SK-N-SH (cell line): ENCODE results near the gene PRKCH.

Experiments used
- EP300 ChIP-seq, 2 experiments: IDR thresholded peaks; 2 replicates each; pipeline versions ENCODE4 v1.4.0 to v1.6.1; 2012; ENCODE audit warnings: borderline replicate concordance in 1 of 2, low read depth in 1 of 2, low read length in 1 of 2
- JUND ChIP-seq: IDR thresholded peaks from 2 replicates; pipeline ENCODE4 v1.4.0; 2012
- RCOR1 ChIP-seq: fragments of 150-350 bp; IDR thresholded peaks from 2 replicates; pipeline ENCODE4 v1.6.1; 2017; ENCODE audit warnings: antibody characterized with exemption, low read length
- TF ChIP-seq, protein P1 (sequence below): fragments of 150-350 bp; IDR thresholded peaks from 2 replicates; pipeline ENCODE4 v1.6.1; 2017; ENCODE audit warnings: antibody characterized with exemption, low read length, low read depth, borderline replicate concordance

DNA sequence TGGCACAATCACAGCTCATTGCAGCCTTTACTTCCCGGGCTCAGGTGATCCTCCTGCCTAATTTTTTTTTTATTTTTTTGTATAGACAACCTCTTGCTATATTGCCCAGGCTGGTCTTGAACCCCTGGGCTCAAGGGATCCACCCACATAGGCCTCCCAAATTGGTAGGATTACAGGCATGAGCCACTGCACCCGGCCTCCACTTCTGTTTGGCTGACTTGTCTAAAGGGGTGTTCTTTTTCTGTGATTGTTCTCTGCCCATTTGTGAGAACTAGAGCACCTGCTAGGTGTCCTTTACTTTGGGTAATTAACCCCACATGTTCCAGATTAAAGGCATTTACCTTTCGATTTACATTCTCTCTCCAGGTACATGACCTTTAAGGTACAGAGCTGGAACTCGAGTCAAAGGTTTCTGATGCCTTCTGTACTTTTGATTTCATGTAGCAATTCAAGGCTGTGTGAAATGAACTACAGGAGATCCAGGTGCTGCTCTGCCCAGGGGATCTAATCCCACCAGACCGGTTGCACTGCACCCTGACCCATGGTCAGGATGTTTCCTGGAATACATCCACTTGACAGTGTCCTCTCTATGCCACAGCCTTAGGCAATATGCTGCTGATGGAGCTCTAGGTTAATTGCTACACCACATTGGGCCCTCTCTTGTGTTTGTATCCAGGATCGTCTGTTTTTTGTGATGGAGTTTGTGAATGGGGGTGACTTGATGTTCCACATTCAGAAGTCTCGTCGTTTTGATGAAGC lies 163.6 kb downstream of the PRKCH start:
- TF ChIP-seq RCOR1 (no peak), EP300 (IDR thresholded peaks at IDR 0.05; ENCODE audit: borderline replicate concordance in 1 of 2, low read depth in 1 of 2, low read length in 1 of 2) (peak in 1 of 2 experiments; percentile 69; a peak in 2 of 4 replicates), JUND (no peak)
- TF ChIP-seq, protein P1, sequence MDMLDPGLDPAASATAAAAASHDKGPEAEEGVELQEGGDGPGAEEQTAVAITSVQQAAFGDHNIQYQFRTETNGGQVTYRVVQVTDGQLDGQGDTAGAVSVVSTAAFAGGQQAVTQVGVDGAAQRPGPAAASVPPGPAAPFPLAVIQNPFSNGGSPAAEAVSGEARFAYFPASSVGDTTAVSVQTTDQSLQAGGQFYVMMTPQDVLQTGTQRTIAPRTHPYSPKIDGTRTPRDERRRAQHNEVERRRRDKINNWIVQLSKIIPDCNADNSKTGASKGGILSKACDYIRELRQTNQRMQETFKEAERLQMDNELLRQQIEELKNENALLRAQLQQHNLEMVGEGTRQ: no peak
